Neural cell (in vitro differentiated cells): ENCODE measurements around the gene HOXB9.

Source experiments
- CTCF ChIP-seq: fragments of 450-650 bp; IDR thresholded peaks from 2 replicates; pipeline ENCODE4 v1.5.1; 2014; ENCODE audit warnings: antibody characterized with exemption, mild to moderate bottlenecking, moderate library complexity; ENCODE audit not compliant: poor library complexity, severe bottlenecking
- EZH2 ChIP-seq: fragments of 200-600, 300-800 bp; shearing (Covaris generic), sonication (generic); IDR thresholded peaks from 2 replicates; pipeline ENCODE4 v1.6.1; 2014; ENCODE audit warnings: antibody characterized with exemption, low read length, borderline replicate concordance, mild to moderate bottlenecking; ENCODE audit not compliant: insufficient read depth, poor library complexity, severe bottlenecking
- POLR2AphosphoS5 ChIP-seq: IDR thresholded peaks from 2 replicates; pipeline ENCODE4 v1.6.1; 2012
- SMC3 ChIP-seq: fragments of 450-650 bp; conservative IDR thresholded peaks from 2 replicates; pipeline ENCODE4 v1.6.1; 2014; ENCODE audit warnings: antibody characterized with exemption, mild to moderate bottlenecking, moderate library complexity; ENCODE audit not compliant: poor library complexity

- TF ChIP-seq EZH2 (no peak), CTCF (no peak), POLR2AphosphoS5 (no peak), SMC3 (no peak)
Measured at GRCh38 chr17:48611681-48612455, 14.3 kb downstream of the HOXB9 start.
